A673 (cell line): ENCODE results near the gene NHERF2.

Experiments used
- CTCF ChIP-seq: fragments of 300-800, 200-600 bp; sonication (generic); conservative IDR thresholded peaks from 2 replicates; pipeline ENCODE4 v1.5.1; 2017; ENCODE audit warnings: low read depth, mild to moderate bottlenecking, antibody characterized with exemption, low read length, moderate library complexity, mixed read lengths
- EZH2 ChIP-seq: fragments of 200-600 bp; sonication (generic); IDR thresholded peaks from 2 replicates; pipeline ENCODE4 v1.6.1; 2017; ENCODE audit warnings: borderline replicate concordance, low read depth, mild to moderate bottlenecking, mixed read lengths, antibody characterized with exemption, low read length; ENCODE audit not compliant: poor library complexity, severe bottlenecking

- TF ChIP-seq CTCF = no peak
- no peak for TF ChIP-seq EZH2
These were observed 16.4 kb downstream of the NHERF2 start for GRCh38 chr16:2042986-2043666.
